ENCODE measurements around the gene DRAM1. TPM values are rescaled to one million over a fixed set of nuclear protein-coding genes. Genes with fewer than 3 reads are reported as not detected.
"Not testable (repeated sequence)": the region's sequence is repeated elsewhere in the genome, so short reads cannot be mapped to it uniquely, and the experiment has no call there.

The DRAM1 gene
- total RNA-seq, 1 donor from 2014 or later = 21.5 TPM

- no peak for DNase-seq (ENCODE audit: low read depth)
- TF ChIP-seq CTCF (conservative IDR thresholded peaks at IDR 0.05; ENCODE audit: low read depth, low read length) = no peak
- H3K4me3 ChIP-seq (ENCODE audit: low read depth, low read length) = no peak overlapping the region
Observed at GRCh38 chr12:101908395-101908794, 31.0 kb downstream of the DRAM1 start.

- H3K4me3 ChIP-seq (ENCODE audit: low read depth, low read length) = no peak overlapping the region
- no peak for DNase-seq (ENCODE audit: low read depth)
- TF ChIP-seq CTCF (conservative IDR thresholded peaks at IDR 0.05; ENCODE audit: low read depth, low read length) = no peak
Observed at GRCh38 chr12:101909646-101910045, 32.3 kb downstream of the DRAM1 start.

GRCh38 chr12:101915841-101916240 lies 38.5 kb downstream of the DRAM1 start:
- no peak overlapping the region for H3K4me3 ChIP-seq (ENCODE audit: low read depth, low read length)
- DNase-seq (ENCODE audit: low read depth) = no peak
- TF ChIP-seq CTCF (conservative IDR thresholded peaks at IDR 0.05; ENCODE audit: low read depth, low read length) = no peak

- DNase-seq (ENCODE audit: low read depth) = not testable (repeated sequence)
Observed at GRCh38 chr12:101918805-101919204, 41.4 kb downstream of the DRAM1 start.

GRCh38 chr12:101919447-101919846 lies 42.1 kb downstream of the DRAM1 start:
- no peak overlapping the region for H3K4me3 ChIP-seq (ENCODE audit: low read depth, low read length)
- TF ChIP-seq CTCF (conservative IDR thresholded peaks at IDR 0.05; ENCODE audit: low read depth, low read length) = no peak
- no peak for DNase-seq (ENCODE audit: low read depth)

More at GRCh38 chr12:101918805-101919204, 41.4 kb downstream of the DRAM1 start:
- not testable (repeated sequence) for H3K4me3 ChIP-seq (ENCODE audit: low read depth, low read length)

- no peak for TF ChIP-seq CTCF (conservative IDR thresholded peaks at IDR 0.05; ENCODE audit: low read depth, low read length)
- DNase-seq (ENCODE audit: low read depth) = no peak
- no peak overlapping the region for H3K4me3 ChIP-seq (ENCODE audit: low read depth, low read length)
Observed at GRCh38 chr12:101920906-101921305, 43.5 kb downstream of the DRAM1 start.

- TF ChIP-seq CTCF (conservative IDR thresholded peaks at IDR 0.05; ENCODE audit: low read depth, low read length) = no peak
- DNase-seq (ENCODE audit: low read depth) = no peak
- H3K4me3 ChIP-seq (ENCODE audit: low read depth, low read length) = no peak overlapping the region
Observed at GRCh38 chr12:101923045-101923718, 45.8 kb downstream of the DRAM1 start.
